Ishikawa (cell line): ENCODE data around the gene MED4.

Source experiments
- CEBPB ChIP-seq: IDR thresholded peaks from 2 replicates; pipeline ENCODE4 v1.6.1; 2012
- EP300 ChIP-seq: IDR thresholded peaks from 2 replicates; pipeline ENCODE4 v1.6.1; 2012; ENCODE audit warnings: borderline replicate concordance
- MAX ChIP-seq: IDR thresholded peaks from 2 replicates; pipeline ENCODE4 v1.6.1; 2012
- NFIC ChIP-seq: IDR thresholded peaks from 2 replicates; pipeline ENCODE4 v1.6.1; 2012
- YY1 ChIP-seq: IDR thresholded peaks from 2 replicates; pipeline ENCODE4 v1.6.1; 2012; ENCODE audit warnings: low read depth
- ZBTB7A ChIP-seq: IDR thresholded peaks from 2 replicates; pipeline ENCODE4 v1.6.1; 2012; ENCODE audit warnings: low read depth
- TF ChIP-seq, protein P1 (sequence below): IDR thresholded peaks from 2 replicates; pipeline ENCODE4 v1.6.1; 2012

DNA sequence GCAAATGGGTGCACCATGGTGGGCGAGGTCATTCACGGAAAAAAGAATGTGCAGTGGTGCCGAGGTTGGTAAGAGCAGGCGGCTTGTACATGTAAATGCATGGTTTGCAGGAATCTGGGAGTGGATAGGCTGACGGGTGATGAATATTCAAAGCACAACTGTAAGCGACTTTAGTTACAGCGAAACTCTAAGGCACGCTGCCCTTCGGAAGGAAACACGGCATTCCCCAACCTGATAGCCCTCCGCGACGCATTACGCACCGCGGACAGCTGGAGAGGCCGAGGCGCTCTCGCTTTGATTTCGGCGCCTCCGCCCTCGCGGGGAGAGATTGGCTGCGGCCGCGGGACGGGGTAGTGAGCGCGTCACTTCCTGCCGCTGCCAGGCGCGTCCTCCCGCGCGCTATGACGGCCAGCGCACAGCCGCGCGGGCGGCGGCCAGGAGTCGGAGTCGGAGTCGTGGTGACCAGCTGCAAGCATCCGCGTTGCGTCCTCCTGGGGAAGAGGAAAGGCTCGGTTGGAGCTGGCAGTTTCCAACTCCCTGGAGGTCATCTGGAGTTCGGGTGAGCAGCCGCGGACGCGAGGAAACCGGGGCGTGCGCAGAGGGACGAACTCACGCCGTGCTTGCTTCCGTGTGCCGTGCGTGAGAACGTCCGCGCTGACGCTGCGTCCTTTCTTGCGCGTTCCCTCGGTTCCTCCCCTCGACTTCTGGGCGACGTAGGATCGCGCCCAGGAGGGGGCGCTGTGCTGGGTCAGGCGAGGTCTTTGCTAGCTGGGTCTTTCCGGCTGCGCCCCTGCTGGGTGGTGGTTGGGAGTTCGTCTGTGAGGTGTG, 57.3 kb downstream of the MED4 start, which contains the start of gene NUDT15:
- peak; percentile 36; the same call in 1 of the 2 replicates for TF ChIP-seq CEBPB
- TF ChIP-seq YY1 = peak; percentile 46; the same call in 1 of the 2 replicates
- peak; percentile 88; the same call in 1 of the 2 replicates for TF ChIP-seq MAX
- no peak; the same call in 1 of the 2 replicates for TF ChIP-seq NFIC
- TF ChIP-seq ZBTB7A = peak; percentile 25; the same call in 1 of the 2 replicates
- TF ChIP-seq EP300 = no peak
- TF ChIP-seq, protein P1, sequence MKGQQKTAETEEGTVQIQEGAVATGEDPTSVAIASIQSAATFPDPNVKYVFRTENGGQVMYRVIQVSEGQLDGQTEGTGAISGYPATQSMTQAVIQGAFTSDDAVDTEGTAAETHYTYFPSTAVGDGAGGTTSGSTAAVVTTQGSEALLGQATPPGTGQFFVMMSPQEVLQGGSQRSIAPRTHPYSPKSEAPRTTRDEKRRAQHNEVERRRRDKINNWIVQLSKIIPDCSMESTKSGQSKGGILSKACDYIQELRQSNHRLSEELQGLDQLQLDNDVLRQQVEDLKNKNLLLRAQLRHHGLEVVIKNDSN = 0 out of 2 replicates have a peak, but pooled peaks have one; percentile 5
